IMR-90 (cell line): Measurements from ENCODE around the gene LSM12. TPM values are rescaled to one million over a fixed set of nuclear protein-coding genes. Genes with fewer than 3 reads are reported as not detected.

Source experiments
- ATAC-seq: fragments of 200-7000 bp; cut with Tn5 transposase; 2 replicates; pipeline ENCODE4 v1.9.1; 2020; ENCODE audit warnings: low read depth, mild to moderate bottlenecking, moderate library complexity
- BruUV-seq: library from RNA; stranded (reverse); fragments of 400-500 nt; replicated peaks from 2 replicates; lab custom pipeline; 2021; lab: Mats Ljungman, UMichigan
- CTCF ChIA-PET: fragments of 300-600 bp; formaldehyde crosslinking; extraction: SDS; loops from one replicate; lab custom pipeline; 2021; ENCODE audit warnings: antibody characterized with exemption; lab: Yijun Ruan, JAX
- POLR2A ChIA-PET: fragments of 300-600 bp; sonication (Branson Sonifier 250); formaldehyde crosslinking; loops from one replicate; lab custom pipeline; 2022; ENCODE audit warnings: antibody characterized with exemption; ENCODE audit not compliant: unreplicated experiment; lab: Charles Lee
- DNase-seq: peaks from one replicate; pipeline ENCODE4 v3.0.0; 2013
- H2AFZ ChIP-seq: replicated peaks from 2 replicates; pipeline ENCODE3; 2013; ENCODE audit warnings: low read length, mild to moderate bottlenecking; ENCODE audit not compliant: poor library complexity
- H2AK5ac ChIP-seq: 2 replicates; pipeline ENCODE4 v1.6.1; 2013; ENCODE audit warnings: low read depth, low read length, inconsistent platforms
- H2AK9ac ChIP-seq: replicated peaks from 2 replicates; pipeline ENCODE3; 2013; ENCODE audit warnings: mild to moderate bottlenecking, low read depth, low read length, moderate library complexity; ENCODE audit not compliant: poor library complexity
- H2BK120ac ChIP-seq: 2 replicates; pipeline ENCODE4 v1.6.1; 2013; ENCODE audit warnings: low read depth, low read length, inconsistent platforms
- H2BK15ac ChIP-seq: 3 replicates; pipeline ENCODE4 v1.6.1; 2013; ENCODE audit warnings: low read depth, low read length, inconsistent platforms
- H2BK20ac ChIP-seq: 2 replicates; pipeline ENCODE4 v1.6.1; 2013; ENCODE audit warnings: low read depth, mild to moderate bottlenecking, inconsistent platforms, low read length, moderate library complexity
- H2BK5ac ChIP-seq: 2 replicates; pipeline ENCODE4 v1.6.1; 2013; ENCODE audit warnings: mild to moderate bottlenecking, low read depth, low read length, inconsistent platforms; ENCODE audit not compliant: poor library complexity, severe bottlenecking
- H3K14ac ChIP-seq: replicated peaks from 2 replicates; pipeline ENCODE4 v1.6.1; 2013; ENCODE audit warnings: low read depth, low read length, inconsistent platforms
- H3K18ac ChIP-seq: 2 replicates; pipeline ENCODE4 v1.6.1; 2013; ENCODE audit warnings: low read depth, low read length, control low read depth
- H3K23ac ChIP-seq: 2 replicates; pipeline ENCODE4 v1.6.1; 2013; ENCODE audit warnings: low read depth, low read length, inconsistent platforms
- H3K27ac ChIP-seq: 2 replicates; pipeline ENCODE4 v1.5.1; 2013; ENCODE audit warnings: mild to moderate bottlenecking, control low read depth, low read length; ENCODE audit not compliant: insufficient read depth
- H3K27me3 ChIP-seq: 2 replicates; pipeline ENCODE4 v1.6.1; 2013; ENCODE audit warnings: low read length; ENCODE audit not compliant: control insufficient read depth, insufficient read depth
- H3K36me3 ChIP-seq: 2 replicates; pipeline ENCODE4 v1.6.1; 2013; ENCODE audit warnings: low read length, mixed read lengths; ENCODE audit not compliant: control insufficient read depth, insufficient read depth
- H3K4ac ChIP-seq: 2 replicates; pipeline ENCODE4 v1.6.1; 2013; ENCODE audit warnings: low read depth, low read length, inconsistent platforms
- H3K4me1 ChIP-seq: 2 replicates; pipeline ENCODE4 v1.6.1; 2013; ENCODE audit warnings: low read length, mixed read lengths; ENCODE audit not compliant: control insufficient read depth, insufficient read depth
- H3K4me2 ChIP-seq: 2 replicates; pipeline ENCODE4 v1.6.1; 2013; ENCODE audit warnings: low read depth, mild to moderate bottlenecking, control low read depth, low read length, moderate library complexity
- H3K4me3 ChIP-seq: 2 replicates; pipeline ENCODE4 v1.5.1; 2013; ENCODE audit warnings: low read depth, mild to moderate bottlenecking, control low read depth, low read length, moderate library complexity; ENCODE audit not compliant: insufficient read depth
- H3K56ac ChIP-seq: 2 replicates; pipeline ENCODE4 v1.6.1; 2013; ENCODE audit warnings: low read length, inconsistent platforms; ENCODE audit not compliant: insufficient read depth; ENCODE audit errors: extremely low read depth
- H3K79me1 ChIP-seq, 2 experiments: 2 replicates each; pipeline ENCODE4 v1.6.1; 2013; ENCODE audit warnings: low read length in 2 of 2, inconsistent platforms in 1 of 2, low read depth in 1 of 2
- H3K9ac ChIP-seq: 2 replicates; pipeline ENCODE4 v1.6.1; 2013; ENCODE audit warnings: low read depth, low read length, control low read depth
- H3K9me1 ChIP-seq: 2 replicates; pipeline ENCODE4 v1.6.1; 2013; ENCODE audit warnings: low read length, inconsistent platforms; ENCODE audit not compliant: insufficient read depth
- H3K9me3 ChIP-seq: 2 replicates; pipeline ENCODE4 v1.6.1; 2013; ENCODE audit warnings: low read length; ENCODE audit not compliant: control insufficient read depth, insufficient read depth
- H4K20me1 ChIP-seq: 2 replicates; pipeline ENCODE4 v1.6.1; 2013; ENCODE audit warnings: low read length, inconsistent platforms; ENCODE audit not compliant: insufficient read depth
- H4K5ac ChIP-seq: 2 replicates; pipeline ENCODE4 v1.6.1; 2013; ENCODE audit warnings: mild to moderate bottlenecking, low read depth, low read length, control low read depth
- H4K8ac ChIP-seq, 2 experiments: 2 replicates each; pipeline ENCODE4 v1.6.1; 2013; ENCODE audit warnings: low read depth in 2 of 2, low read length in 2 of 2, control low read depth in 1 of 2, inconsistent platforms in 1 of 2
- H4K91ac ChIP-seq: 2 replicates; pipeline ENCODE4 v1.6.1; 2013; ENCODE audit warnings: low read depth, low read length, inconsistent platforms; ENCODE audit not compliant: insufficient read depth
- BHLHE40 ChIP-seq: fragments of 150-350 bp; IDR thresholded peaks from 2 replicates; pipeline ENCODE4 v1.6.1; 2016; ENCODE audit warnings: mild to moderate bottlenecking, low read depth, low read length
- CEBPB ChIP-seq: IDR thresholded peaks from 2 replicates; pipeline ENCODE4 v1.6.1; 2012; ENCODE audit warnings: low read depth, low read length, improper control_type of control experiment
- CTCF ChIP-seq: conservative IDR thresholded peaks from 2 replicates; pipeline ENCODE4 v1.5.1; 2012; ENCODE audit warnings: mild to moderate bottlenecking, low read depth, low read length, improper control_type of control experiment
- FOS ChIP-seq: fragments of 150-350 bp; IDR thresholded peaks from 2 replicates; pipeline ENCODE4 v1.6.1; 2016; ENCODE audit warnings: low read depth, low read length
- MAFK ChIP-seq: IDR thresholded peaks from 2 replicates; pipeline ENCODE4 v1.6.1; 2012; ENCODE audit warnings: low read depth, low read length, improper control_type of control experiment
- MAZ ChIP-seq: IDR thresholded peaks from 2 replicates; pipeline ENCODE4 v1.6.1; 2012; ENCODE audit warnings: low read depth, mild to moderate bottlenecking, low read length, improper control_type of control experiment, moderate library complexity, borderline replicate concordance
- MXI1 ChIP-seq: IDR thresholded peaks from 2 replicates; pipeline ENCODE4 v1.6.1; 2012; ENCODE audit warnings: low read depth, mild to moderate bottlenecking, low read length, moderate library complexity, borderline replicate concordance
- NFE2L2 ChIP-seq: fragments of 150-350 bp; IDR thresholded peaks from 2 replicates; pipeline ENCODE4 v1.6.1; 2016; ENCODE audit warnings: low read depth, mild to moderate bottlenecking, low read length
- POLR2A ChIP-seq: IDR thresholded peaks from 2 replicates; pipeline ENCODE4 v1.6.1; 2012; ENCODE audit warnings: mild to moderate bottlenecking, low read depth, low read length
- RCOR1 ChIP-seq: IDR thresholded peaks from 2 replicates; pipeline ENCODE4 v1.6.1; 2012; ENCODE audit warnings: mild to moderate bottlenecking, low read length, improper control_type of control experiment; ENCODE audit not compliant: insufficient replicate concordance
- RFX5 ChIP-seq: IDR thresholded peaks from 2 replicates; pipeline ENCODE4 v1.8.0; 2012; ENCODE audit warnings: low read depth, mild to moderate bottlenecking, low read length, moderate library complexity
- SMC3 ChIP-seq: fragments of 150-350 bp; IDR thresholded peaks from 2 replicates; pipeline ENCODE4 v1.6.1; 2016; ENCODE audit warnings: low read depth, mild to moderate bottlenecking, antibody characterized with exemption, low read length, moderate library complexity
- WGBS, 2 experiments: methylation state at CpG; one replicate each; pipeline versions ENCODE4 v1.1.5 to v1.1.7; 2013; ENCODE audit warnings: missing lambda C conversion rate in 2 of 2; ENCODE audit not compliant: insufficient read length in 1 of 2; ENCODE audit errors: extremely low coverage in 2 of 2; 5-methylcytosine and 5-hydroxymethylcytosine counted together
- dilution Hi-C: fragments of 300-500 bp; cut with HindIII; formaldehyde crosslinking; loops from one replicate; pipeline ENCODE4 v1.14.3; 2018; ENCODE audit warnings: low sequenced_read_pairs; ENCODE audit not compliant: unreplicated experiment
- in situ Hi-C: fragments of 300-500 bp; cut with MboI; formaldehyde crosslinking; loops from 3 replicates; pipeline ENCODE4 v1.14.3; 2019; ENCODE audit warnings: low sequenced_read_pairs, inconsistent platforms, mixed read lengths
- intact Hi-C: fragments of 100-400 bp; cut with micrococcal nuclease; formaldehyde crosslinking; loops from 2 replicates; pipeline ENCODE4 v1.10.0; 2022
- polyA plus RNA-seq, 3 experiments: library from polyadenylated mRNA; depleted of rRNA; stranded (reverse); fragments of >200 nt; gene quantifications; 2 replicates each; pipeline ENCODE4 v1.2.3, GENCODE V29; 2012; ENCODE audit warnings: low replicate concordance in 1 of 3
- total RNA-seq: library from RNA; depleted of rRNA; stranded (reverse); fragments of >200 nt; gene quantifications from 2 replicates; pipeline ENCODE4 v1.2.3, GENCODE V29; 2012
- TF ChIP-seq, protein P1 (sequence below): fragments of 150-350 bp; IDR thresholded peaks from 2 replicates; pipeline ENCODE4 v1.6.1; 2017; ENCODE audit warnings: mild to moderate bottlenecking, antibody characterized with exemption, low read length, low read depth

LSM12 gene
- total and polyA plus RNA-seq, 2 of the 4 experiments (the other 2 are of a cell fraction): 38.0 to 41.0 TPM

DNA sequence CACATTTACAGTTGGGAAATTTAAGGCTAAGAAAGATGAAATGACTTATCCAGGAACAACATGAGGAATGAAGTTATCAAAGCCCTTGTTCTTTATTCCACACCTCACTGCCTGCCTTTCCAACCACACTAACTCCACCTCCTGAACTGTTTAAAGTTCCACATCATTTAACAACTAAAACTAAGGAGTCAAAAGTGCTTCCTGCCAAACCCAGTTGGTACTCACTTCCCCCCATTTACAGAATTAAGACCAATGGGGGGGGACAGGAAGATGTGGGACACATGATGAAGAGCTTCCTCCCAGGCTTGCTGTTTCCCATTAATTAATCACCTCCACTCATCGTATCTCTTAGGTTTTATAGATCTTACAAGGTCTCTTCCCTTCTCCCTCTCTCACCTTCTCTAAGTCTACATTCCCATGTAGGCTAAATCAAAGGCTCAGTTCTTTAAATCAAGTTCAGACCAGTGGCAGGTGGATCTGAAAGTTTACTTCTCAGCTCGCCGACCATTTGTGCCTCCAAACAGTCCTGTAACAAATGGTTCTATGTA is 32.5 kb downstream of the LSM12 start:
- no peak overlapping the region for H3K14ac ChIP-seq
- no peak overlapping the region for H2AFZ ChIP-seq
- no peak overlapping the region for H3K4me2 ChIP-seq
- H4K5ac ChIP-seq: no peak overlapping the region
- H3K79me1 ChIP-seq: peaks cover 24 to 51% of the 10 kb centered on the region in 2 experiments
- H2BK20ac ChIP-seq: no peak overlapping the region
- no peak overlapping the region for H3K18ac ChIP-seq
- no peak overlapping the region for H3K56ac ChIP-seq
- H3K4me1 ChIP-seq: no peaks in the 10 kb centered on the region
- H2BK5ac ChIP-seq: no peak overlapping the region
- no peak overlapping the region for H2BK15ac ChIP-seq
- peaks cover 9% of the 10 kb centered on the region for H3K9me1 ChIP-seq
- ChIA-PET POLR2A (no interaction called here), CTCF (no interaction called here)
- intact Hi-C loops (no loop called here), dilution Hi-C loops (no loop called here), in situ Hi-C loops (no loop called here)
- H2BK120ac ChIP-seq: no peak overlapping the region
- DNase-seq (no peak), ATAC-seq (no peak)
- no peak overlapping the region for H3K4ac ChIP-seq
- no CpG with 5 or more reads among the region's 3 CpGs for WGBS, 2 experiments
- H2AK5ac ChIP-seq: no peak overlapping the region
- no peak overlapping the region for H4K8ac ChIP-seq
- H3K36me3 ChIP-seq: peaks cover 40% of the 10 kb centered on the region
- no peak overlapping the region for H4K91ac ChIP-seq
- H3K9ac ChIP-seq: no peak overlapping the region
- H3K27ac ChIP-seq: no peak overlapping the region
- TF ChIP-seq NFE2L2 (no peak), POLR2A (no peak), MAZ (no peak), MAFK (no peak), FOS (no peak), CTCF (no peak), BHLHE40 (no peak), SMC3 (no peak), RFX5 (no peak), MXI1 (no peak), CEBPB (no peak), RCOR1 (no peak)
- TF ChIP-seq, protein P1, sequence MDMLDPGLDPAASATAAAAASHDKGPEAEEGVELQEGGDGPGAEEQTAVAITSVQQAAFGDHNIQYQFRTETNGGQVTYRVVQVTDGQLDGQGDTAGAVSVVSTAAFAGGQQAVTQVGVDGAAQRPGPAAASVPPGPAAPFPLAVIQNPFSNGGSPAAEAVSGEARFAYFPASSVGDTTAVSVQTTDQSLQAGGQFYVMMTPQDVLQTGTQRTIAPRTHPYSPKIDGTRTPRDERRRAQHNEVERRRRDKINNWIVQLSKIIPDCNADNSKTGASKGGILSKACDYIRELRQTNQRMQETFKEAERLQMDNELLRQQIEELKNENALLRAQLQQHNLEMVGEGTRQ: no peak
- no TSS peak for BruUV-seq
- no peak overlapping the region for H3K23ac ChIP-seq
- H2AK9ac ChIP-seq: no peak overlapping the region
- H3K4me3 ChIP-seq: no peak overlapping the region
- peaks cover 13% of the 10 kb centered on the region for H4K20me1 ChIP-seq
- H3K27me3 ChIP-seq: no peaks in the 10 kb centered on the region
- H3K9me3 ChIP-seq: no peaks in the 10 kb centered on the region
